Measurements from ENCODE around the gene PRKG1. TPM values are rescaled to one million over a fixed set of nuclear protein-coding genes. Genes with fewer than 3 reads are reported as not detected.

PRKG1 gene
- polyA plus RNA-seq, 1 donor (not counting 4 experiments of a cell fraction or from before 2014, with no cell fraction given) = 0.24 TPM

- Histone ChIP-seq H3K4me3 (ENCODE audit: control insufficient read depth in 2 of 3, extremely low read depth in 1 of 3, insufficient read depth in 2 of 3, low read depth in 1 of 3, low read length in 3 of 3) (no peak overlapping the region), H3K9me1 (ENCODE audit: control insufficient read depth, extremely low read depth, insufficient read depth, low read length) (no peaks in the 10 kb centered on the region), H3K27ac (ENCODE audit: control insufficient read depth, insufficient read depth, low read length) (no peak overlapping the region), H3K79me2 (ENCODE audit: control insufficient read depth, insufficient read depth, low read length) (no peaks in the 10 kb centered on the region), H3K4me1 (ENCODE audit: control insufficient read depth, extremely low read depth, insufficient read depth, low read length) (peaks cover 14% of the 10 kb centered on the region), H3K27me3 (ENCODE audit: control insufficient read depth, extremely low read depth, insufficient read depth, low read length) (no peaks in the 10 kb centered on the region), H4K20me1 (ENCODE audit: control insufficient read depth, extremely low read depth, insufficient read depth, low read length) (no peaks in the 10 kb centered on the region), H2AFZ (ENCODE audit: control insufficient read depth, low read length) (no peak overlapping the region), H3K36me3 (ENCODE audit: control insufficient read depth in 2 of 2, extremely low read depth in 1 of 2, insufficient read depth in 2 of 2, low read length in 2 of 2) (no peaks in the 10 kb centered on the region), H3K9me3 (ENCODE audit: control insufficient read depth, low read depth, low read length) (no peaks in the 10 kb centered on the region), H3K4me2 (ENCODE audit: control insufficient read depth, extremely low read depth, insufficient read depth, low read depth, low read length) (no peak overlapping the region), H3K9ac (ENCODE audit: control insufficient read depth, extremely low read depth, insufficient read depth, low read length) (no peak overlapping the region)
- FAIRE-seq (no peak), DNase-seq (ENCODE audit: low read depth, low spot score) (no peak)
- TF ChIP-seq CTCF (optimal IDR thresholded peaks at IDR 0.05 in 1 of 3, IDR thresholded peaks at IDR 0.05 in 1 of 3, conservative IDR thresholded peaks at IDR 0.05 in 1 of 3; ENCODE audit: extremely low read depth in 1 of 3, insufficient read depth in 2 of 3, low read length in 3 of 3) (no peak), EZH2 (IDR thresholded peaks at IDR 0.05; ENCODE audit: low read length) (no peak)
- dilution Hi-C loops (cut with MboI; ENCODE audit: extremely low pct_ligation_motif_present, low sequenced_read_pairs) = no loop called here
Observed at GRCh38 chr10:52258799-52259425, 1184.6 kb downstream of the PRKG1 start.

GRCh38 chr10:52259426-52259812 is 1185.1 kb downstream of the PRKG1 start:
- Histone ChIP-seq H3K4me1 (ENCODE audit: control insufficient read depth, extremely low read depth, insufficient read depth, low read length) (peaks cover 14% of the 10 kb centered on the region), H4K20me1 (ENCODE audit: control insufficient read depth, extremely low read depth, insufficient read depth, low read length) (no peaks in the 10 kb centered on the region), H2AFZ (ENCODE audit: control insufficient read depth, low read length) (no peak overlapping the region), H3K9me3 (ENCODE audit: control insufficient read depth, low read depth, low read length) (no peaks in the 10 kb centered on the region), H3K4me2 (ENCODE audit: control insufficient read depth, extremely low read depth, insufficient read depth, low read depth, low read length) (no peak overlapping the region), H3K36me3 (ENCODE audit: control insufficient read depth in 2 of 2, extremely low read depth in 1 of 2, insufficient read depth in 2 of 2, low read length in 2 of 2) (no peaks in the 10 kb centered on the region), H3K79me2 (ENCODE audit: control insufficient read depth, insufficient read depth, low read length) (no peaks in the 10 kb centered on the region), H3K9ac (ENCODE audit: control insufficient read depth, extremely low read depth, insufficient read depth, low read length) (no peak overlapping the region), H3K27ac (ENCODE audit: control insufficient read depth, insufficient read depth, low read length) (no peak overlapping the region), H3K4me3 (ENCODE audit: control insufficient read depth in 2 of 3, extremely low read depth in 1 of 3, insufficient read depth in 2 of 3, low read depth in 1 of 3, low read length in 3 of 3) (no peak overlapping the region), H3K27me3 (ENCODE audit: control insufficient read depth, extremely low read depth, insufficient read depth, low read length) (no peaks in the 10 kb centered on the region), H3K9me1 (ENCODE audit: control insufficient read depth, extremely low read depth, insufficient read depth, low read length) (no peaks in the 10 kb centered on the region)
- DNase-seq (ENCODE audit: low read depth, low spot score) (no peak), FAIRE-seq (no peak)
- TF ChIP-seq CTCF (optimal IDR thresholded peaks at IDR 0.05 in 1 of 3, IDR thresholded peaks at IDR 0.05 in 1 of 3, conservative IDR thresholded peaks at IDR 0.05 in 1 of 3; ENCODE audit: extremely low read depth in 1 of 3, insufficient read depth in 2 of 3, low read length in 3 of 3) = no peak
- dilution Hi-C loops (cut with MboI; ENCODE audit: extremely low pct_ligation_motif_present, low sequenced_read_pairs) = no loop called here

Measured in keratinocyte (primary cell).